SK-N-SH treated with all-trans-retinoic acid at 6 μM for 48 hours (cell line): Measurements from ENCODE around the gene EXOC4.

Experiments
- CSDC2 ChIP-seq: fragments of 250-450 bp; sonication (Bioruptor Pico); IDR thresholded peaks from 2 replicates; pipeline ENCODE4 v1.5.0; 2020; ENCODE audit warnings: mild to moderate bottlenecking, moderate library complexity
- ESRRG ChIP-seq: fragments of 250-450 bp; sonication (Bioruptor Pico); IDR thresholded peaks from 2 replicates; pipeline ENCODE4 v1.6.1; 2021; ENCODE audit warnings: mild to moderate bottlenecking
- PPARA ChIP-seq: fragments of 250-450 bp; sonication (Bioruptor Pico); IDR thresholded peaks from 2 replicates; pipeline ENCODE4 v1.5.0; 2020; ENCODE audit warnings: mild to moderate bottlenecking, borderline replicate concordance
- ZFP3 ChIP-seq: fragments of 250-450 bp; sonication (Bioruptor Pico); IDR thresholded peaks from 2 replicates; pipeline ENCODE4 v1.5.0; 2020; ENCODE audit warnings: mild to moderate bottlenecking, moderate library complexity
- TF ChIP-seq, protein P1 (sequence below): fragments of 250-450 bp; sonication (Bioruptor Pico); IDR thresholded peaks from 2 replicates; pipeline ENCODE4 v1.5.1; 2021; ENCODE audit warnings: mild to moderate bottlenecking, moderate library complexity

DNA sequence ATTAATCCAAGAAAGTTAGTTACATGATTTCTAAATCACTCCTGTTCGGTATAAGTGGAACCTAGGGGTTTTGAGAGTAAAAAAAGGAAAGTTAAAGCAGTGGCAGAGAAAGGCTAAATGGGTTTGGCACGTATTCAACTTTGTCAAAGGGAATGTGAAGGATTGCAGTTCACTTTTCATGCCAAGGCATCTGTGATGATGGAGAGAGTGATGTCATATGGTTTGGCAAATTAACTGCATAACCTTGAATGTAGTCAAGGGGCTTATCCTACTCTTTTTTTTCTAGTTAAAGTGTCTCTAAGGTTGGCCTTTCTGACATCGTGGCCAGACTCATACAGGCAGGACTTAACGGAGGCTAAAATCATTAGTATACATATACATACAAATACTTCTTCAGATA is 277.8 kb downstream of the EXOC4 start:
- no peak for TF ChIP-seq CSDC2 (CRISPR knock-in tag)
- no peak for TF ChIP-seq PPARA (CRISPR knock-in tag)
- TF ChIP-seq ESRRG (CRISPR knock-in tag), result no peak
- 0 out of 2 replicates have a peak, but pooled peaks have one; percentile 22 for TF ChIP-seq ZFP3 (CRISPR knock-in tag)
- TF ChIP-seq, protein P1, sequence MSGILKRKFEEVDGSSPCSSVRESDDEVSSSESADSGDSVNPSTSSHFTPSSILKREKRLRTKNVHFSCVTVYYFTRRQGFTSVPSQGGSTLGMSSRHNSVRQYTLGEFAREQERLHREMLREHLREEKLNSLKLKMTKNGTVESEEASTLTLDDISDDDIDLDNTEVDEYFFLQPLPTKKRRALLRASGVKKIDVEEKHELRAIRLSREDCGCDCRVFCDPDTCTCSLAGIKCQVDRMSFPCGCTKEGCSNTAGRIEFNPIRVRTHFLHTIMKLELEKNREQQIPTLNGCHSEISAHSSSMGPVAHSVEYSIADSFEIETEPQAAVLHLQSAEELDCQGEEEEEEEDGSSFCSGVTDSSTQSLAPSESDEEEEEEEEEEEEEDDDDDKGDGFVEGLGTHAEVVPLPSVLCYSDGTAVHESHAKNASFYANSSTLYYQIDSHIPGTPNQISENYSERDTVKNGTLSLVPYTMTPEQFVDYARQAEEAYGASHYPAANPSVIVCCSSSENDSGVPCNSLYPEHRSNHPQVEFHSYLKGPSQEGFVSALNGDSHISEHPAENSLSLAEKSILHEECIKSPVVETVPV (CRISPR knock-in tag), result no peak
